ENCODE data around the gene MAMSTR. TPM values are rescaled to one million over a fixed set of nuclear protein-coding genes. Genes with fewer than 3 reads are reported as not detected.

MAMSTR gene
- total RNA-seq, 4 donors from 2014 or later = 3.4 to 10.8 (median 5.4) TPM

DNA sequence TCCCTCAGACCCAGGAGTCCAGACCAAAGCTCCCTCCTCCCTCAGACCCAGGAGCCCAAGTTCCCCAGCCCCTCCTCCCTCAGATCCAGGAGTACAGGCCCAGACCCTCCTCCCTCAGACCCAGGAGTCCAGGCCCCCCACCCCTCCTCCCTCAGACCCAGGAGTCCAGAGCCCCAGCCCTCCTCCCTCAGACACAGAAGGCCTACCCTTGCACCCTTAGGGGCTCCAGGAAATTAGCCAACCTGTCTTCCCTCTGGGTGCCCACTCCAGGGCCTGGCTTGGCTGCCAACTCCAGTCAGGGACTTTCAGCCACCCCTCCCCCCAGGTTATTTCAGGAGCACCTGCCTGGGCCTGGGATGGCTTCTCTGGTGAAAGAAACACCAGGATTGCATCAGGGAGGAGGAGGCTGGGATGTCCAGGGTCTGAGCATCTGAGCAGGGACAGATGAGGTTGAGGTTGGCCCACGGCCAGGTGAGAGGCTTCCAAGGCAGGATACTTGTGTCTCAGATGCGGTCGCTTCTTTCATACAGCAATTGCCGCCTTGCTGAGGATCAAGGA lies 35.6 kb upstream of the MAMSTR start, which contains the start of gene FGF21:
Gene FGF21 (plus strand): TSS at position 441 of the 558 bp plus-strand sequence. CDS start 713 bp downstream, outside the sequence.
- ATAC-seq (peak; percentile 33 to 77), DNase-seq (peak; percentile 50 to 84)
- no peaks in the 10 kb centered on the region for H3K9me3 ChIP-seq
- intact Hi-C loops (cut with DNase I; ENCODE audit: low total_unique reads) (no loop called here), in situ Hi-C loops (cut with MboI; ENCODE audit: low sequenced_read_pairs in 4 of 4) (no loop called here)
- peaks cover 17 to 24% of the 10 kb centered on the region in 2 donors for H3K4me1 ChIP-seq
- no peaks in the 10 kb centered on the region for H3K27me3 ChIP-seq
- TF ChIP-seq POLR2A (IDR thresholded peaks at IDR 0.05) = no peak
- TF ChIP-seq, protein P1, sequence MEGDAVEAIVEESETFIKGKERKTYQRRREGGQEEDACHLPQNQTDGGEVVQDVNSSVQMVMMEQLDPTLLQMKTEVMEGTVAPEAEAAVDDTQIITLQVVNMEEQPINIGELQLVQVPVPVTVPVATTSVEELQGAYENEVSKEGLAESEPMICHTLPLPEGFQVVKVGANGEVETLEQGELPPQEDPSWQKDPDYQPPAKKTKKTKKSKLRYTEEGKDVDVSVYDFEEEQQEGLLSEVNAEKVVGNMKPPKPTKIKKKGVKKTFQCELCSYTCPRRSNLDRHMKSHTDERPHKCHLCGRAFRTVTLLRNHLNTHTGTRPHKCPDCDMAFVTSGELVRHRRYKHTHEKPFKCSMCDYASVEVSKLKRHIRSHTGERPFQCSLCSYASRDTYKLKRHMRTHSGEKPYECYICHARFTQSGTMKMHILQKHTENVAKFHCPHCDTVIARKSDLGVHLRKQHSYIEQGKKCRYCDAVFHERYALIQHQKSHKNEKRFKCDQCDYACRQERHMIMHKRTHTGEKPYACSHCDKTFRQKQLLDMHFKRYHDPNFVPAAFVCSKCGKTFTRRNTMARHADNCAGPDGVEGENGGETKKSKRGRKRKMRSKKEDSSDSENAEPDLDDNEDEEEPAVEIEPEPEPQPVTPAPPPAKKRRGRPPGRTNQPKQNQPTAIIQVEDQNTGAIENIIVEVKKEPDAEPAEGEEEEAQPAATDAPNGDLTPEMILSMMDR (IDR thresholded peaks at IDR 0.05 in 4 of 5, conservative IDR thresholded peaks at IDR 0.05 in 1 of 5) = no peak
- H3K27ac ChIP-seq = peak within 1 kb of the TSS; percentile 46 to 71 (median 67)
- no peaks in the 10 kb centered on the region for H3K36me3 ChIP-seq
- no peak within 1 kb of the TSS for H3K4me3 ChIP-seq

DNA sequence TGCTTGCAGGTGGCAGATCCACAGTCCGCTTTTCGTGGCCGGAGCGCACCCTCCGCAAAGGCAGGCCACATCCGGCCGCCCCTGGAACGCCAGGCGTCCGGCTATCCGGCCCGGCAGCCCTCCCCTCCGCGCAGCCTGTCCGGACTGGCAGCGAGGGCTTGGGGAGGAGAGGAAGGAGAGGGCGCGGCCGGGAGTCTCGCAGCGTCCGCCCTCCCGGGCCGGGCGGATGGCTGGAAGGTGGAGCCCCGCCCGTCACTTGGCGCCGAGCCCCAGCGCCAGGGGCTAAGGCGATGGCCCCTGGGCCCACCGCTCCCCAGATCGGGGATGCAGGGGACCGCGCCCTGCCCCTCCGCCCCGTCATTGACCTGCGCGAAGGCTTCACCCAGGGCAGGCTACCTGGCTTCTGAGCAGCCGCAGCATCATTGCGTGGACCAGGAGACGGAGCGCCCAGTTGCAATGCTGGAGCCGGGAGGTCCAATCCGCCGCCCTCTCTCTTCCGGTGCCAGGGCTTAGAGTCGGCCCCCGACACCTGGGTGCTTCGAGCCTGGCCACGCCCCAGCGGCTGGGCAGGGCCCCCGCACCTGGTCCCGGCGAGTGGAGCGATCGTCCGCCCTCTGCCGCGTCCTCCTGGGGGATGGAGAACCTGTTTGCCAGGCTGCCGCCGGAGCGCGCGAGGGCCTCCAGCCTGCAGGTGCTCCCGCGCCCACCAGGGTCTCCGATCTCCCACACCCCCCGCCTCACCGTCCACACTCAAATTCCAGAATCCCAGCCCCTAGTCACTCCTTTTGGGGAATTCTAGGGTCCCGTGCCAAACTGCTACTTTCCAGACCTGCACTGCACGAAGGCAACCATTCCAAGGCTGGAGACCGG lies 33.2 kb upstream of the MAMSTR start, which contains the start of gene FUT1:
Gene FUT1 (minus strand): TSS at position 146 of the 870 bp plus-strand sequence. CDS start 1,360 bp downstream, outside the sequence.
- H3K4me3 ChIP-seq = peak within 1 kb of the TSS; percentile 41 to 56 (median 54)
- peak within 1 kb of the TSS; percentile 4 to 71 (median 68) for H3K27ac ChIP-seq
- peak; percentile 23 to 54 for TF ChIP-seq POLR2A (IDR thresholded peaks at IDR 0.05)
- TF ChIP-seq, protein P1 (IDR thresholded peaks at IDR 0.05 in 4 of 5, conservative IDR thresholded peaks at IDR 0.05 in 1 of 5) = no peak
- no peaks in the 10 kb centered on the region for H3K9me3 ChIP-seq
- intact Hi-C loops (cut with DNase I; ENCODE audit: low total_unique reads) (no loop called here), in situ Hi-C loops (cut with MboI; ENCODE audit: low sequenced_read_pairs in 4 of 4) (no loop called here)
- no peak for DNase-seq
- peaks cover 17 to 24% of the 10 kb centered on the region in 2 donors for H3K4me1 ChIP-seq
- H3K27me3 ChIP-seq = no peaks in the 10 kb centered on the region
- no peaks in the 10 kb centered on the region for H3K36me3 ChIP-seq
- peak in 1 of 2 donors; percentile 36 for ATAC-seq

DNA sequence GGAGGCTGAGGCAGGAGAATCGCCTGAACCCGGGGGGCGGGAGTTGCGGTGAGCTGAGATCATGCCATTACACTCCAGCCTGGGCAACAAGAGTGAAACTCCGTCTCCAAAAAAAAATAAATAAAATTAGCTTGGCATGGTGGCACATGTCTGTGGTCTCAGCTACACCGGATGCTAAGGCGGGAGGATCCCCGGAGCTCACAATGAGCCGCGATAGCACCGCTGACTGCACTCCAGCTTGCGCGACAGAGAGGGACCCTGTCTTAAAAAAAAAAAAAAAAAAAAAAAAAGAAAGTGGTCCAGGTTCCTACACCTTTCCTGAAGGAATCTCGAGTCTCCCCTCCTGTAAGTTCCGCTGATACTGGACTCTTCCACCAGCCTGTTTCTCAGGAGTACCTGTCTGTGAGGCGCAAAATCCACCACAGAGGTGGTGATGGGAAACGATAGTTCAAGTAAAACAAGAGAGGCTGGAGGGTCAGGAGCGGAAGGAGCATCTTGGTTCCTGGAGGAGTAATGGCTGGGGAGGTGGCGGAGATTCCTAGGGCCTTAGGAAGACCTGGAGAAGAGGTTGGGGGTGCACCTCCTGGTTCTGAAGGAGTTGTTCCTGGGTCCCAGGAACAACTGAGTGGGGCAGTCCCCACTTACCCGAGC lies 32.4 kb upstream of the MAMSTR start:
- H3K36me3 ChIP-seq = no peaks in the 10 kb centered on the region
- TF ChIP-seq, protein P1 (IDR thresholded peaks at IDR 0.05 in 4 of 5, conservative IDR thresholded peaks at IDR 0.05 in 1 of 5) = no peak
- no peak for TF ChIP-seq POLR2A (IDR thresholded peaks at IDR 0.05)
- H3K4me3 ChIP-seq = peak overlapping the region; percentile 41 to 56 (median 54)
- no peaks in the 10 kb centered on the region for H3K27me3 ChIP-seq
- ATAC-seq (no peak), DNase-seq (no peak)
- peaks cover 21 to 29% of the 10 kb centered on the region in 2 donors for H3K4me1 ChIP-seq
- H3K27ac ChIP-seq = peak overlapping the region in 3 of 4 donors; percentile 66 to 71 (median 70)
- in situ Hi-C loops (cut with MboI; ENCODE audit: low sequenced_read_pairs in 4 of 4) = no loop called here
- no peaks in the 10 kb centered on the region for H3K9me3 ChIP-seq
- intact Hi-C loops (cut with DNase I; ENCODE audit: low total_unique reads) = no loop called here

DNA sequence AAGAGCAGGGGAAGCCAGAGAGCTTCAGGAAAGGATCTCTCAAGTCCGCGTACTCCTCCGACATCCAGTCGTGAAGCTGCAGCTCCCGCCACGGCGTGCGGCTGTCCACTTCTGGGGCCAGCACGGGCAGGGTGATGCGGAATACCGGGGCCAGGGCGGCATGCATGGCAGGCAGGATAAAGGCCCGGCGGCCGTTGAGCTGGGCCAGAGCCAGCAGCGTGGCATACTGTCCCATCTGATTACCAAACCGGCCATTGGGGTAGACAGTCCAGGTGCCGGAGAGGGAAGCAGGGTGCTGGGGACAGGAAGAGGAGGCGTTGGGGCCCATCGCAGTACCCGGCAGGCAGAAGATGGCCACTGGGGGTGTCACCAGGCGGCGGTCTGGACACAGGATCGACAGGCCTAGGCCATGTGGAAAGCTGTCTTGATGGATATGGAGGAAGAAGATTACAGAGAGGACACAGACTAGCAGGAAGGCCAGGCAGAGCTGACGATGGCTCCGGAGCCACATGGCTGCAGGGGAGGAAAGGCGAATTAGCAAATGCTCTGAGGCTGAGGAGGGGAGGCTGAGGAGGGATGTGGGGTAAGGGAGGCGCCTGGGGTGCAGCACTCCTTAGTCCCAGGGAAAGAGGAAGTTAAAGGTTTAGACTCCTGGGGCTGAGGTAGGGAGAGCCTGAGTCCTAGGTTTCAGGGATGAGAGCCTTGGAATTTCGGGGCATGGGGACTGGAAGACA lies 31.4 kb upstream of the MAMSTR start:
- H3K27ac ChIP-seq = peak overlapping the region in 2 of 4 donors; percentile 38 to 70
- in situ Hi-C loops (cut with MboI; ENCODE audit: low sequenced_read_pairs in 4 of 4) (no loop called here), intact Hi-C loops (cut with DNase I; ENCODE audit: low total_unique reads) (no loop called here)
- no peaks in the 10 kb centered on the region for H3K27me3 ChIP-seq
- H3K36me3 ChIP-seq = no peaks in the 10 kb centered on the region
- peak overlapping the region in 1 of 4 donors; percentile 55 for H3K4me3 ChIP-seq
- peaks cover 14 to 23% of the 10 kb centered on the region in 2 donors for H3K4me1 ChIP-seq
- ATAC-seq (no peak), DNase-seq (no peak)
- no peaks in the 10 kb centered on the region for H3K9me3 ChIP-seq
- TF ChIP-seq, protein P1 (IDR thresholded peaks at IDR 0.05 in 4 of 5, conservative IDR thresholded peaks at IDR 0.05 in 1 of 5) = no peak
- no peak for TF ChIP-seq POLR2A (IDR thresholded peaks at IDR 0.05)

All from gastrocnemius medialis (tissue), 4 donors.